Measurements from ENCODE around the gene HNRNPK.

The HNRNPK gene

DNA sequence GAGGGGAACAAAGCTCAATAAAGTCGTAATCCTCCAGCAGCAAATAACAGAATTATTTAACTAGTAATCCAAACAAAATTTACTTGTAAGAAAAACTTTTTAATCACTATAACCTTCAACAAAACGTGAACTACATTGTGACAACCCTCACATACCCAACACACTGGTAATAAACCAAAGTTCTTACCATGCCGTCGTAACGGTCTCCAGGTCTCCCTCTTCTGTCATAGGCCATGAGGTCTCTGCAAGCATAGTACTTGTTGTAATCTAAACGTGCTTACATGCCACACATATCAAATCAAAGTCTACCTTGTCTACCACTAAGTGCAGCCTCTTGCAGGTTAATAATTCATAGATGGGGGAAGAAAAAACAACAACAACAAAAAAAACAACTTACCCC, 8.5 kb downstream of the HNRNPK start (continued):
- TF ChIP-seq, protein P1, sequence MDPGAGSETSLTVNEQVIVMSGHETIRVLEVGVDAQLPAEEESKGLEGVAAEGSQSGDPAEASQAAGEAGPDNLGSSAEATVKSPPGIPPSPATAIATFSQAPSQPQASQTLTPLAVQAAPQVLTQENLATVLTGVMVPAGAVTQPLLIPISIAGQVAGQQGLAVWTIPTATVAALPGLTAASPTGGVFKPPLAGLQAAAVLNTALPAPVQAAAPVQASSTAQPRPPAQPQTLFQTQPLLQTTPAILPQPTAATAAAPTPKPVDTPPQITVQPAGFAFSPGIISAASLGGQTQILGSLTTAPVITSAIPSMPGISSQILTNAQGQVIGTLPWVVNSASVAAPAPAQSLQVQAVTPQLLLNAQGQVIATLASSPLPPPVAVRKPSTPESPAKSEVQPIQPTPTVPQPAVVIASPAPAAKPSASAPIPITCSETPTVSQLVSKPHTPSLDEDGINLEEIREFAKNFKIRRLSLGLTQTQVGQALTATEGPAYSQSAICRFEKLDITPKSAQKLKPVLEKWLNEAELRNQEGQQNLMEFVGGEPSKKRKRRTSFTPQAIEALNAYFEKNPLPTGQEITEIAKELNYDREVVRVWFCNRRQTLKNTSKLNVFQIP (CRISPR knock-in tag; IDR thresholded peaks at IDR 0.05; ENCODE audit: borderline replicate concordance, low read depth): no peak
- TF ChIP-seq ESRRG (CRISPR knock-in tag; IDR thresholded peaks at IDR 0.05): no peak
- no peak for TF ChIP-seq TCF4 (CRISPR knock-in tag; IDR thresholded peaks at IDR 0.05; ENCODE audit: borderline replicate concordance)
- no peak for TF ChIP-seq RARB (CRISPR knock-in tag; IDR thresholded peaks at IDR 0.05)
- TF ChIP-seq ISL1 (CRISPR knock-in tag; IDR thresholded peaks at IDR 0.05): no peak

DNA sequence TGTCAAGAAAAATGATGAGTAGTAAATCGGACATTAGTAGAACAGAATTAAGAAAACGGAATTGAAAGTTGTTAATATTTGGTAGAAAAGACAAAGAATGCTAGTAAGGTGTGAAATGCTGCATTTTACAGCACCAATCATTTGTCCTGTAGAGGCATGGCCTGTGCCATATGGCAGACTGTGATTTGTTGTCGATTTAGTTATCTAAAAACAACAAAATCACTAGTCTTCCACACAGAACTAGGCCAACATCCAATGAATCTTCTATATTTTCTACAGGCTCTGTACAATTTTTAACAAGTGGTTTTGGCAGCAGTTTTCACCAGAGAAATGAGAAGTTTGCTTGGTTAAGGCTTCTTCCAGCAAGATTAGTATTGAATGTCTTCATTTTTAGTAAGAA, 10.4 kb downstream of the HNRNPK start:
- ATAC-seq: no peak
- no peak for TF ChIP-seq TOX (CRISPR knock-in tag; IDR thresholded peaks at IDR 0.05; ENCODE audit: borderline replicate concordance)
- no peak for TF ChIP-seq ISL1 (CRISPR knock-in tag; IDR thresholded peaks at IDR 0.05)
- TF ChIP-seq ZFP3 (CRISPR knock-in tag; IDR thresholded peaks at IDR 0.05): no peak
- TF ChIP-seq, protein P2, sequence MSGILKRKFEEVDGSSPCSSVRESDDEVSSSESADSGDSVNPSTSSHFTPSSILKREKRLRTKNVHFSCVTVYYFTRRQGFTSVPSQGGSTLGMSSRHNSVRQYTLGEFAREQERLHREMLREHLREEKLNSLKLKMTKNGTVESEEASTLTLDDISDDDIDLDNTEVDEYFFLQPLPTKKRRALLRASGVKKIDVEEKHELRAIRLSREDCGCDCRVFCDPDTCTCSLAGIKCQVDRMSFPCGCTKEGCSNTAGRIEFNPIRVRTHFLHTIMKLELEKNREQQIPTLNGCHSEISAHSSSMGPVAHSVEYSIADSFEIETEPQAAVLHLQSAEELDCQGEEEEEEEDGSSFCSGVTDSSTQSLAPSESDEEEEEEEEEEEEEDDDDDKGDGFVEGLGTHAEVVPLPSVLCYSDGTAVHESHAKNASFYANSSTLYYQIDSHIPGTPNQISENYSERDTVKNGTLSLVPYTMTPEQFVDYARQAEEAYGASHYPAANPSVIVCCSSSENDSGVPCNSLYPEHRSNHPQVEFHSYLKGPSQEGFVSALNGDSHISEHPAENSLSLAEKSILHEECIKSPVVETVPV (CRISPR knock-in tag; IDR thresholded peaks at IDR 0.05): no peak
- TF ChIP-seq ZNF8 (CRISPR knock-in tag; IDR thresholded peaks at IDR 0.05): no peak
- TF ChIP-seq ZC3H10 (CRISPR knock-in tag; IDR thresholded peaks at IDR 0.05): no peak
- TF ChIP-seq ZNF70 (CRISPR knock-in tag; IDR thresholded peaks at IDR 0.05): no peak
- TF ChIP-seq CSDC2 (CRISPR knock-in tag; IDR thresholded peaks at IDR 0.05): no peak
- TF ChIP-seq TCF4 (CRISPR knock-in tag; IDR thresholded peaks at IDR 0.05; ENCODE audit: borderline replicate concordance): no peak
- no peak for TF ChIP-seq PPARA (CRISPR knock-in tag; IDR thresholded peaks at IDR 0.05; ENCODE audit: borderline replicate concordance)
- no peak for TF ChIP-seq ZNF565 (CRISPR knock-in tag; conservative IDR thresholded peaks at IDR 0.05; ENCODE audit: low read depth)
- no peak for TF ChIP-seq OSR1 (CRISPR knock-in tag; IDR thresholded peaks at IDR 0.05)
- TF ChIP-seq, protein P3, sequence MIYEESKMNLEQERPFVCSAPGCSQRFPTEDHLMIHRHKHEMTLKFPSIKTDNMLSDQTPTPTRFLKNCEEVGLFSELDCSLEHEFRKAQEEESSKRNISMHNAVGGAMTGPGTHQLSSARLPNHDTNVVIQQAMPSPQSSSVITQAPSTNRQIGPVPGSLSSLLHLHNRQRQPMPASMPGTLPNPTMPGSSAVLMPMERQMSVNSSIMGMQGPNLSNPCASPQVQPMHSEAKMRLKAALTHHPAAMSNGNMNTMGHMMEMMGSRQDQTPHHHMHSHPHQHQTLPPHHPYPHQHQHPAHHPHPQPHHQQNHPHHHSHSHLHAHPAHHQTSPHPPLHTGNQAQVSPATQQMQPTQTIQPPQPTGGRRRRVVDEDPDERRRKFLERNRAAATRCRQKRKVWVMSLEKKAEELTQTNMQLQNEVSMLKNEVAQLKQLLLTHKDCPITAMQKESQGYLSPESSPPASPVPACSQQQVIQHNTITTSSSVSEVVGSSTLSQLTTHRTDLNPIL (CRISPR knock-in tag; IDR thresholded peaks at IDR 0.05; ENCODE audit: low read depth): no peak
- no peak for TF ChIP-seq RARB (CRISPR knock-in tag; IDR thresholded peaks at IDR 0.05)
- TF ChIP-seq GLIS3 (CRISPR knock-in tag; IDR thresholded peaks at IDR 0.05): no peak
- no peak for TF ChIP-seq ZFP30 (CRISPR knock-in tag; IDR thresholded peaks at IDR 0.05)
- no peak for TF ChIP-seq ARNTL (CRISPR knock-in tag; IDR thresholded peaks at IDR 0.05; ENCODE audit: borderline replicate concordance, low read depth)
- TF ChIP-seq, protein P1 (CRISPR knock-in tag; IDR thresholded peaks at IDR 0.05; ENCODE audit: borderline replicate concordance, low read depth): no peak
- TF ChIP-seq, protein P4, sequence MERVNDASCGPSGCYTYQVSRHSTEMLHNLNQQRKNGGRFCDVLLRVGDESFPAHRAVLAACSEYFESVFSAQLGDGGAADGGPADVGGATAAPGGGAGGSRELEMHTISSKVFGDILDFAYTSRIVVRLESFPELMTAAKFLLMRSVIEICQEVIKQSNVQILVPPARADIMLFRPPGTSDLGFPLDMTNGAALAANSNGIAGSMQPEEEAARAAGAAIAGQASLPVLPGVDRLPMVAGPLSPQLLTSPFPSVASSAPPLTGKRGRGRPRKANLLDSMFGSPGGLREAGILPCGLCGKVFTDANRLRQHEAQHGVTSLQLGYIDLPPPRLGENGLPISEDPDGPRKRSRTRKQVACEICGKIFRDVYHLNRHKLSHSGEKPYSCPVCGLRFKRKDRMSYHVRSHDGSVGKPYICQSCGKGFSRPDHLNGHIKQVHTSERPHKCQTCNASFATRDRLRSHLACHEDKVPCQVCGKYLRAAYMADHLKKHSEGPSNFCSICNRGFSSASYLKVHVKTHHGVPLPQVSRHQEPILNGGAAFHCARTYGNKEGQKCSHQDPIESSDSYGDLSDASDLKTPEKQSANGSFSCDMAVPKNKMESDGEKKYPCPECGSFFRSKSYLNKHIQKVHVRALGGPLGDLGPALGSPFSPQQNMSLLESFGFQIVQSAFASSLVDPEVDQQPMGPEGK (CRISPR knock-in tag; IDR thresholded peaks at IDR 0.05; ENCODE audit: borderline replicate concordance): no peak
- TF ChIP-seq ESRRG (CRISPR knock-in tag; IDR thresholded peaks at IDR 0.05): no peak

DNA sequence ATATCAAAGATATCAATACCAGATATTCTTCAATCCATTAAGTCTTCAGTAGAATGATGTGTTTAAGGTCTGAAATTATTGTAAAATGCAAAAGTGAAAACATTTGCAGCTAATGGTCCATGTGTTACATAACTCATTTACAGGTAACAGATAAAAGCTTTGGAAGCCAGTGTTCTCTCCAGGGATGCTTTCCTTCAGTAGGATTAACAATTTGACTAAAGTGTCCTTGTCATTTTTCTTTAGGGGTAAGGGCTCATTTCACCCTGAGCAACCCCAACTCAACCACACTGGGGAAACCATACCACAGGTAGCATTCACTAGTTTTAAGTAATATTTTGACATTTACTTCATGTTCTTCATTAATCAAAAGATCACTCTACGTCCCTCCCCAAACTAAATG, 12.9 kb downstream of the HNRNPK start:
- no peak for TF ChIP-seq TCF4 (CRISPR knock-in tag; IDR thresholded peaks at IDR 0.05; ENCODE audit: borderline replicate concordance)
- TF ChIP-seq, protein P4 (CRISPR knock-in tag; IDR thresholded peaks at IDR 0.05; ENCODE audit: borderline replicate concordance): 0 out of 2 replicates have a peak, but pooled peaks have one; percentile 17
- no peak for ATAC-seq

All from SK-N-SH treated with all-trans-retinoic acid at 6 μM for 48 hours (cell line).